GM23338 (cell line): ENCODE data around the gene AIP. TPM values are rescaled to one million over a fixed set of nuclear protein-coding genes. Genes with fewer than 3 reads are reported as not detected.

ENCODE experiments used
- ATAC-seq: fragments of 200-7000 bp; cut with Tn5 transposase; 3 replicates; pipeline ENCODE4 v1.9.1; 2020
- DNase-seq: peaks from one replicate; pipeline ENCODE4 v3.0.0-alpha.2; 2015; ENCODE audit warnings: low spot score
- H2AFZ ChIP-seq: fragments of 200-600 bp; sonication (generic); 2 replicates; pipeline ENCODE4 v1.8.0; 2016; ENCODE audit warnings: antibody characterized with exemption, mild to moderate bottlenecking, moderate library complexity
- H3F3A ChIP-seq: fragments of 200-600 bp; sonication (generic); replicated peaks from 2 replicates; pipeline ENCODE4 v1.8.0; 2017; ENCODE audit warnings: antibody characterized with exemption, mixed run types, low read depth
- H3K27ac ChIP-seq: fragments of 200-600 bp; sonication (generic); 2 replicates; pipeline ENCODE4 v1.6.1; 2016; ENCODE audit warnings: low read depth
- H3K27me3 ChIP-seq: fragments of 200-600 bp; sonication (generic); 2 replicates; pipeline ENCODE4 v1.8.0; 2016; ENCODE audit warnings: mild to moderate bottlenecking, mixed run types, moderate library complexity; ENCODE audit not compliant: insufficient read depth
- H3K36me3 ChIP-seq: fragments of 200-600 bp; sonication (generic); 2 replicates; pipeline ENCODE4 v1.8.0; 2016; ENCODE audit warnings: mild to moderate bottlenecking; ENCODE audit not compliant: insufficient read depth
- H3K4me1 ChIP-seq: fragments of 200-600 bp; sonication (generic); 2 replicates; pipeline ENCODE4 v1.8.0; 2016; ENCODE audit warnings: mild to moderate bottlenecking, moderate library complexity; ENCODE audit not compliant: insufficient read depth
- H3K4me2 ChIP-seq: fragments of 200-600 bp; sonication (generic); 2 replicates; pipeline ENCODE4 v1.7.1; 2017; ENCODE audit warnings: mixed run types
- H3K4me3 ChIP-seq: fragments of 200-600 bp; sonication (generic); 2 replicates; pipeline ENCODE4 v1.6.1; 2016; ENCODE audit warnings: mixed run types
- H3K79me2 ChIP-seq: fragments of 200-600 bp; sonication (generic); replicated peaks from 2 replicates; pipeline ENCODE4 v1.8.0; 2017; ENCODE audit warnings: mild to moderate bottlenecking; ENCODE audit not compliant: insufficient read depth
- H3K9me2 ChIP-seq: fragments of 200-600 bp; sonication (generic); 2 replicates; pipeline ENCODE4 v1.8.0; 2017; ENCODE audit not compliant: insufficient read depth
- H4K20me1 ChIP-seq: fragments of 200-600 bp; sonication (generic); replicated peaks from 2 replicates; pipeline ENCODE4 v1.8.0; 2017; ENCODE audit warnings: mild to moderate bottlenecking; ENCODE audit not compliant: insufficient read depth
- H3K27ac Mint-ChIP-seq: 2 replicates; pipeline ENCODE4 v1.8.0; 2020; ENCODE audit warnings: inconsistent platforms, mild to moderate bottlenecking, moderate library complexity, mixed read lengths
- H3K27me3 Mint-ChIP-seq: 3 replicates; pipeline ENCODE4 v1.8.0; 2022; ENCODE audit warnings: low read depth, mild to moderate bottlenecking, moderate library complexity, mixed read lengths, inconsistent platforms; ENCODE audit not compliant: insufficient read depth, poor library complexity
- H3K36me3 Mint-ChIP-seq: 3 replicates; pipeline ENCODE4 v1.8.0; 2021; ENCODE audit warnings: low read depth, mild to moderate bottlenecking, inconsistent platforms, moderate library complexity, mixed read lengths
- H3K4me1 Mint-ChIP-seq: 3 replicates; pipeline ENCODE4 v1.8.0; 2020; ENCODE audit warnings: mild to moderate bottlenecking, inconsistent platforms, mixed read lengths
- H3K4me3 Mint-ChIP-seq: 3 replicates; pipeline ENCODE4 v1.8.0; 2021; ENCODE audit warnings: moderate library complexity, mild to moderate bottlenecking, inconsistent platforms, mixed read lengths
- H3K9me3 Mint-ChIP-seq: 3 replicates; pipeline ENCODE4 v1.8.0; 2020; ENCODE audit warnings: moderate library complexity, mild to moderate bottlenecking, inconsistent platforms, mixed read lengths
- CREB1 ChIP-seq: fragments of 250-450 bp; sonication (Bioruptor Pico); IDR thresholded peaks from 2 replicates; pipeline ENCODE4 v1.5.0; 2020; ENCODE audit warnings: low read depth, mild to moderate bottlenecking, moderate library complexity
- CTCF ChIP-seq, 2 experiments: fragments of 200-600 bp in 1 of 2; sonication (generic) in 1 of 2; conservative IDR thresholded peaks; 2 replicates each; pipeline versions ENCODE4 v1.5.1 to v1.6.1; 2016 to 2017; ENCODE audit warnings: antibody characterized with exemption in 2 of 2, low read depth in 2 of 2, mild to moderate bottlenecking in 2 of 2, moderate library complexity in 1 of 2
- EZH2 ChIP-seq: fragments of 200-600 bp; sonication (generic); IDR thresholded peaks from one replicate; pipeline ENCODE4 v1.8.0; 2017; ENCODE audit warnings: antibody characterized with exemption, mild to moderate bottlenecking, low read depth; ENCODE audit not compliant: unreplicated experiment
- EZH2phosphoT487 ChIP-seq: fragments of 200-600 bp; sonication (generic); IDR thresholded peaks from one replicate; pipeline ENCODE4 v1.8.1; 2018; ENCODE audit warnings: antibody characterized with exemption; ENCODE audit not compliant: unreplicated experiment
- JUNB ChIP-seq: IDR thresholded peaks from one replicate; pipeline ENCODE4 v1.6.1; 2016; ENCODE audit warnings: antibody characterized with exemption; ENCODE audit not compliant: unreplicated experiment
- NANOG ChIP-seq: IDR thresholded peaks from 2 replicates; pipeline ENCODE4 v1.6.1; 2016; ENCODE audit warnings: antibody characterized with exemption, borderline replicate concordance
- POLR2AphosphoS5 ChIP-seq: IDR thresholded peaks from 2 replicates; pipeline ENCODE4 v1.6.1; 2016; ENCODE audit warnings: antibody characterized with exemption, low read depth
- REST ChIP-seq: IDR thresholded peaks from one replicate; pipeline ENCODE4 v1.6.1; 2018; ENCODE audit warnings: antibody characterized with exemption; ENCODE audit not compliant: unreplicated experiment
- STAT1 ChIP-seq: IDR thresholded peaks from one replicate; pipeline ENCODE4 v1.6.1; 2016; ENCODE audit warnings: antibody characterized with exemption; ENCODE audit not compliant: unreplicated experiment
- ZNF114 ChIP-seq: fragments of 250-450 bp; sonication (Bioruptor Pico); IDR thresholded peaks from 2 replicates; pipeline ENCODE4 v1.5.0; 2020; ENCODE audit warnings: mild to moderate bottlenecking, moderate library complexity
- ZNF331 ChIP-seq: fragments of 250-450 bp; sonication (Bioruptor Pico); IDR thresholded peaks from 2 replicates; pipeline ENCODE4 v1.5.0; 2020; ENCODE audit warnings: low read depth, mild to moderate bottlenecking, moderate library complexity
- ZNF462 ChIP-seq: fragments of 250-450 bp; sonication (Bioruptor Pico); IDR thresholded peaks from 2 replicates; pipeline ENCODE4 v1.5.0; 2020; ENCODE audit warnings: mild to moderate bottlenecking, moderate library complexity
- polyA plus RNA-seq: library from polyadenylated mRNA; unstranded; fragments of >200 nt; fragmentation: Nextera tagmentation; extraction: Ambion mirVana; gene quantifications from 2 replicates; pipeline ENCODE4 v1.2.1, GENCODE V29; 2016
- total RNA-seq: library from RNA; depleted of rRNA; stranded (reverse); fragments of >200 nt; shearing (Covaris generic); gene quantifications from 2 replicates; pipeline ENCODE4 v1.2.3, GENCODE V29; 2014
- TF ChIP-seq, protein P1 (sequence below): IDR thresholded peaks from 2 replicates; pipeline ENCODE4 v1.6.1; 2016; ENCODE audit warnings: antibody characterized with exemption

Gene AIP
- total and polyA plus RNA-seq, 2 experiments from 2014 or later = 29.1 to 32.1 TPM

GRCh38 chr11:67519726-67520125 lies 36.9 kb downstream of the AIP start:
- TF ChIP-seq EZH2 (no peak), CTCF (conservative IDR thresholded peaks at IDR 0.05; ENCODE audit: low read depth in 2 of 2) (no peak), EZH2phosphoT487 (no peak), CREB1 (CRISPR knock-in tag) (no peak), NANOG (no peak), JUNB (no peak), STAT1 (no peak), ZNF331 (CRISPR knock-in tag) (no peak), POLR2AphosphoS5 (no peak), ZNF462 (CRISPR knock-in tag) (no peak), ZNF114 (CRISPR knock-in tag) (no peak), REST (no peak)
- TF ChIP-seq, protein P1, sequence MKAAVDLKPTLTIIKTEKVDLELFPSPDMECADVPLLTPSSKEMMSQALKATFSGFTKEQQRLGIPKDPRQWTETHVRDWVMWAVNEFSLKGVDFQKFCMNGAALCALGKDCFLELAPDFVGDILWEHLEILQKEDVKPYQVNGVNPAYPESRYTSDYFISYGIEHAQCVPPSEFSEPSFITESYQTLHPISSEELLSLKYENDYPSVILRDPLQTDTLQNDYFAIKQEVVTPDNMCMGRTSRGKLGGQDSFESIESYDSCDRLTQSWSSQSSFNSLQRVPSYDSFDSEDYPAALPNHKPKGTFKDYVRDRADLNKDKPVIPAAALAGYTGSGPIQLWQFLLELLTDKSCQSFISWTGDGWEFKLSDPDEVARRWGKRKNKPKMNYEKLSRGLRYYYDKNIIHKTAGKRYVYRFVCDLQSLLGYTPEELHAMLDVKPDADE = no peak
- H3K27ac ChIP-seq = no peak overlapping the region
- H3K4me1 Mint-ChIP-seq = no peaks in the 10 kb centered on the region
- H3K36me3 Mint-ChIP-seq = no peaks in the 10 kb centered on the region
- no peak overlapping the region for H3K4me2 ChIP-seq
- DNase-seq (no peak), ATAC-seq (no peak)
- H3K27ac Mint-ChIP-seq = no peak overlapping the region
- no peaks in the 10 kb centered on the region for H3F3A ChIP-seq
- H4K20me1 ChIP-seq = no peaks in the 10 kb centered on the region
- H2AFZ ChIP-seq = no peak overlapping the region
- peaks cover 11% of the 10 kb centered on the region for H3K27me3 Mint-ChIP-seq
- no peaks in the 10 kb centered on the region for H3K9me3 Mint-ChIP-seq
- H3K27me3 ChIP-seq = no peaks in the 10 kb centered on the region
- H3K4me3 ChIP-seq = no peak overlapping the region
- no peak overlapping the region for H3K4me3 Mint-ChIP-seq
- H3K4me1 ChIP-seq = no peaks in the 10 kb centered on the region
- no peaks in the 10 kb centered on the region for H3K79me2 ChIP-seq
- H3K36me3 ChIP-seq = no peaks in the 10 kb centered on the region
- no peaks in the 10 kb centered on the region for H3K9me2 ChIP-seq
